Thyroid gland (tissue), 4 donors: ENCODE results near the gene MPST. TPM values are rescaled to one million over a fixed set of nuclear protein-coding genes. Genes with fewer than 3 reads are reported as not detected.
A peak's percentile ranks its signal among the peaks of the same experiment; 100 is the strongest.

Experiments used
- DNase-seq, 2 donors: peaks; one replicate each; pipeline ENCODE4 v3.0.0-alpha.2; 2019
- H3K27ac ChIP-seq, 3 donors: fragments of 200-600 bp; sonication (generic); 1 replicate in 2 of 3; 2 replicates in 1 of 3; pipeline ENCODE4 v1.5.1; 2016 to 2019; ENCODE audit warnings: mild to moderate bottlenecking in 1 of 3, moderate library complexity in 1 of 3
- H3K27me3 ChIP-seq: fragments of 200-600 bp; sonication (generic); one replicate; pipeline ENCODE4 v1.5.1; 2019
- H3K36me3 ChIP-seq, 2 donors: fragments of 200-600 bp; sonication (generic); one replicate each; pipeline ENCODE4 v1.5.1; 2016 to 2019
- H3K4me1 ChIP-seq, 2 donors: fragments of 200-600 bp; sonication (generic); one replicate each; pipeline ENCODE4 v1.5.1; 2017 to 2019
- H3K4me3 ChIP-seq, 3 donors: fragments of 200-600 bp; sonication (generic); replicated peaks in 1 of 3; 1 replicate in 2 of 3; 2 replicates in 1 of 3; pipeline ENCODE4 v1.5.1; 2016; ENCODE audit warnings: mild to moderate bottlenecking in 1 of 3
- H3K9me3 ChIP-seq: fragments of 200-600 bp; sonication (generic); one replicate; pipeline ENCODE4 v1.5.1; 2017
- CTCF ChIP-seq, 6 experiments: fragments of 200-600 bp in 3 of 6; fragments of 450-650 bp in 3 of 6; sonication (generic) in 3 of 6; IDR thresholded peaks; one replicate each; pipeline ENCODE4 v1.5.1; 2016 to 2019; ENCODE audit warnings: antibody characterized with exemption in 6 of 6, mild to moderate bottlenecking in 2 of 6, inconsistent platforms in 1 of 6, moderate library complexity in 1 of 6
- POLR2A ChIP-seq, 2 donors: fragments of 450-650 bp; IDR thresholded peaks; one replicate each; pipeline ENCODE4 v1.6.1; 2017; ENCODE audit warnings: antibody characterized with exemption in 2 of 2, mild to moderate bottlenecking in 2 of 2, moderate library complexity in 1 of 2
- WGBS, 2 donors: methylation state at CpG; one replicate each; pipeline ENCODE4 v1.1.5; 2017; 5-methylcytosine and 5-hydroxymethylcytosine counted together
- intact Hi-C: fragments of 100-400 bp; cut with DNase I; formaldehyde crosslinking; loops from one replicate; pipeline ENCODE4 v1.15.1; 2023
- total RNA-seq, 4 donors: library from RNA; depleted of rRNA; stranded (reverse); fragments of >200 nt; gene quantifications; one replicate each; pipeline ENCODE4 v1.2.3, GENCODE V29; 2016

Gene MPST
- total RNA-seq, 4 donors from 2014 or later, result 67.7 to 102 (median 93.6) TPM

DNA sequence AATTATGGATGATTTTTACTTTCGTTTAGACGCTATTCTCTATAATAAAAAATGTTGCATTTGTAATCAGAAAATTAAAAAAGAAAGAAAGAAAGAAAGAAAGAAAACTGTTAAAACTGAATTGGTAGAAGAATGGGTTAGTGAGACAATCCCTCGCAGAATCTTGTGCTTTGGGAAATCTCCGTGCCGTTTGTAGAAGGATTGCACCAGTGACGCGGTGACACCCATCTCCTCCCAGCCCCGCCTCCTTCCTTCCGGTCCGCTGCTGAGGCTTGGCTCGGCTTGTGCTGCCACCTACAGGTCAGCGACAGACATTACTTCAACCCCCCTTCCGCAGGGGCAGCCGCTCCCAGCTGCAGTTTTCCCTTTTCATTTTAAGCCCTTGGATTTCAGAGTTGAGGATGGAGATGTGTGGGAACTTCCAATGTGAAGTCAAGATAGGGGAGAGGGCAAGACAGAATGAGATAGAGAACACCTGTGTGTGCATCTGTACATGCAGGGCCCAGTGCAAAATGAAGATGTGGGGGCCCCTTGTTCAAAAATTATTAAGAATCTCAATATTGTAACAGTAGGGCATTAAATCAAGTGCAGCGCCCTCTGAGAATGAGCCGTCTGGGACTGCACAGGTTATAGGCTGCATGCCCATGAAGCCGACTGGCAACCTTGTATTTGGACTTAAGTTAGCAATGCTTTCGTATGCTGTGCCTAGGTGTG is 41.4 kb upstream of the MPST start:
- DNase-seq, result peak; percentile 89 to 91
- H3K4me1 ChIP-seq, result peaks cover 0 to 7% of the 10 kb centered on the region in 2 donors
- intact Hi-C loops, result loop anchor here (5.0 kb wide), 2 partner anchors 121 to 196 kb away; no protein-coding TSS in a partner anchor
- no peaks in the 10 kb centered on the region for H3K9me3 ChIP-seq
- TF ChIP-seq POLR2A (IDR thresholded peaks at IDR 0.05) (peak in 1 of 2 donors; percentile 29), CTCF (IDR thresholded peaks at IDR 0.05) (peak; percentile 68 to 93 (median 88))
- no peak overlapping the region for H3K27ac ChIP-seq
- H3K36me3 ChIP-seq, result no peaks in the 10 kb centered on the region
- peak overlapping the region in 1 of 3 donors; percentile 2 for H3K4me3 ChIP-seq
- H3K27me3 ChIP-seq, result no peaks in the 10 kb centered on the region
- WGBS, 2 donors, result 14 to 17% methylated on average over 18 of the region's 18 CpGs

DNA sequence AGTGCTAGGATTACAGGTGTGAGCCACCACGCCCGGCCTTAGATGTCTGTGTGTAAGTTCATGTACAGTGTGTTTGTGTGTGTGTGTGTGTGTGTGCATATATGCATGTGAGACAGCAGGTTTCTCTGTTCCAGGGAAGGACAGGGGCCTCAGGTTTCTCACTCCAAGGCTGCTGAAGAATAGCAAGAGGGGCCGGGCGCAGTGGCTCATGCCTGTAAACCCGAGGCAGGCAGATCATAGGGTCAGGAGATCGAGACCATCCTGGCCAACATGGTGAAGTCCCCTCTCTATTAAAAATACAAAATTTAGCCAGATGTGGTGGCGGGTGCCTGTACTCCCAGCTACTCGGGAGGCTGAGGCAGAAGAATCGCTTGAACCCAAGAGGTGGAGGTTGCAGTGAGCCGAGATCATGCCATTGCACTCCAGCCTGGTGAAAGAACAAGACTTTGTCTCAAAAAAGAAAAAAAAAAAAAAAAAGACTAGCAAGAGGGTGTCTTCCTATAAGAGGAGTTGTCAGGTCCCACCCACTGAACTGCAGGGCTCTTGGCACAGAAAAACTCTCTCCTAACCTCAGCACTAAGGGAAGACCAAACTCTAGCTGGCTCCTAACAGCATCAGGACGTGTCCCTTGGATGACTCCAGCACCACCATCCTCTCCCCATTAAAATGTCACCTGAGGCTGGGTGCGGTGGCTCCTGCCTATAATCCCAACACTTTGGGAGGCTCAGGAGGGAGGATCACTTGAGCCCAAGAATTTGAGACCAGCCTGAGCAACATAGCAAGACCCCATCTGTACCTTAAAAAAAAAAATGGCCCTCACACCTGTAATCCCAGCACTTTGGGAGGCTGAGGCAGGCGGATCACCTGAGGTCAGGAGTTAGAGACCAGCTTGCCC is 40.3 kb upstream of the MPST start:
- Histone ChIP-seq H3K4me3 (no peak overlapping the region), H3K36me3 (no peaks in the 10 kb centered on the region), H3K27me3 (no peaks in the 10 kb centered on the region), H3K9me3 (no peaks in the 10 kb centered on the region), H3K27ac (no peak overlapping the region), H3K4me1 (peaks cover 0 to 7% of the 10 kb centered on the region in 2 donors)
- no peak for DNase-seq
- WGBS, 2 donors, result 87 to 92% methylated on average over 13 of the region's 13 CpGs
- intact Hi-C loops, result loop anchor here (5.0 kb wide), 2 partner anchors 122 to 197 kb away; no protein-coding TSS in a partner anchor
- TF ChIP-seq CTCF (IDR thresholded peaks at IDR 0.05) (no peak), POLR2A (IDR thresholded peaks at IDR 0.05) (no peak)

DNA sequence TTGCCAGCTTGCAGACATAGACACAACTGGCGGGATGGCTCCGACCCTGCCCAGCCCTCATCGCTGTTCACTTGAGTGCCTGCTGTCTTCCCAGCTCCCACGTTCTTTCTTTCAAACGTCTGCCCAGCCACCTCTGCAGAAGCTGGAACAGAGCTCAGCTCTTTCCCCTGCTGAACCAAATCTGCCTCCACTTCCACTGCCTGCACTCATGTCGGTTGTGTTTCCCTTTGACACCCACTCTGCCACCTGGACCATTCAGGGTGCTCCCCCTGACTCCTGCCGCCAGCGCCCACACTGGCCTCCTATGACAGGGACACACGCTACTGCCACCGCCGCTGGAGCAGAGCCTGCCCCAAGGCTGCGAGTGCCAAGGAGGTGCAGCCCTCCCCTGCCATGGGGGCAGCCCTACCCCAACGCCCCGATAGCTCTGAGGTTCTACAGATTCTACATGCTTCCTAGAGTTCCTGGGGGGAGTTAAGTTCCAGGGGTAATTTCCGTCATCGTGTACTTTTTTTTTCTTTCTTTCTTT is 38.2 kb upstream of the MPST start:
- H3K27me3 ChIP-seq, result no peaks in the 10 kb centered on the region
- H3K36me3 ChIP-seq, result no peaks in the 10 kb centered on the region
- TF ChIP-seq POLR2A (IDR thresholded peaks at IDR 0.05) (no peak), CTCF (IDR thresholded peaks at IDR 0.05) (no peak)
- no peak for DNase-seq
- intact Hi-C loops, result no loop called here
- no peak overlapping the region for H3K27ac ChIP-seq
- H3K4me1 ChIP-seq, result peaks cover 0 to 7% of the 10 kb centered on the region in 2 donors
- H3K9me3 ChIP-seq, result no peaks in the 10 kb centered on the region
- WGBS, 2 donors, result 75 to 81% methylated on average over 16 of the region's 16 CpGs
- no peak overlapping the region for H3K4me3 ChIP-seq

DNA sequence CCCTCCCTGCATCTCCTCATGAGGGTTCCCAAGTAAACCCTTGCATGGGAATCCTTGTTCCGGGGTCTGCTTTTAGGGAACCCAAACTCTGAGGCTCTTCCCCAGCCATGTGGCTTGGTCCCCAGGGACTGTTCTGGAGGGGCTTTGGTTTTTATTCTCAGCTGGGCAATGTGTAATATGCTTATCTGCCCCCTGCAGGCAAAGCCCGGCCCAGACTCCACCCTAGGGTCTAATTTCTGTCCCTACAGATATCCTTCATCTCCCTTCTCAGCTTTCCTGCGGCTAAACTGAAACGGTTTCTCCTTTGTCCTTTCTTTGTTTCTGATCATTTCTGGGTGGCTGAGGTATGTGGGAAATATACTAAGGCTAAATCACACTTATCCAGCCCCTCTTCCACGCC is 37.4 kb upstream of the MPST start:
- Histone ChIP-seq H3K36me3 (no peaks in the 10 kb centered on the region), H3K27ac (no peak overlapping the region), H3K4me1 (peaks cover 0 to 7% of the 10 kb centered on the region in 2 donors), H3K9me3 (no peaks in the 10 kb centered on the region), H3K4me3 (no peak overlapping the region), H3K27me3 (no peaks in the 10 kb centered on the region)
- DNase-seq, result no peak
- TF ChIP-seq POLR2A (IDR thresholded peaks at IDR 0.05) (no peak), CTCF (IDR thresholded peaks at IDR 0.05) (no peak)
- WGBS, 2 donors, result 62 to 68% methylated on average over 5 of the region's 5 CpGs
- intact Hi-C loops, result no loop called here
